Ecto neural progenitor cell (in vitro differentiated cells): ENCODE data around the gene PAQR9.
"Not testable (repeated sequence)": the region's sequence is repeated elsewhere in the genome, so short reads cannot be mapped to it uniquely, and the experiment has no call there.

Experiments used
- DNase-seq: peaks from one replicate; pipeline ENCODE4 v3.0.0-alpha.2; 2018; ENCODE audit warnings: low spot score

The PAQR9 gene, protein sequence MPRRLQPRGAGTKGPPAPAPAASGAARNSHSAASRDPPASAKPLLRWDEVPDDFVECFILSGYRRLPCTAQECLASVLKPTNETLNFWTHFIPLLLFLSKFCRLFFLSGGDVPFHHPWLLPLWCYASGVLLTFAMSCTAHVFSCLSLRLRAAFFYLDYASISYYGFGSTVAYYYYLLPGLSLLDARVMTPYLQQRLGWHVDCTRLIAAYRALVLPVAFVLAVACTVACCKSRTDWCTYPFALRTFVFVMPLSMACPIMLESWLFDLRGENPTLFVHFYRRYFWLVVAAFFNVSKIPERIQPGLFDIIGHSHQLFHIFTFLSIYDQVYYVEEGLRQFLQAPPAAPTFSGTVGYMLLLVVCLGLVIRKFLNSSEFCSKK

DNA sequence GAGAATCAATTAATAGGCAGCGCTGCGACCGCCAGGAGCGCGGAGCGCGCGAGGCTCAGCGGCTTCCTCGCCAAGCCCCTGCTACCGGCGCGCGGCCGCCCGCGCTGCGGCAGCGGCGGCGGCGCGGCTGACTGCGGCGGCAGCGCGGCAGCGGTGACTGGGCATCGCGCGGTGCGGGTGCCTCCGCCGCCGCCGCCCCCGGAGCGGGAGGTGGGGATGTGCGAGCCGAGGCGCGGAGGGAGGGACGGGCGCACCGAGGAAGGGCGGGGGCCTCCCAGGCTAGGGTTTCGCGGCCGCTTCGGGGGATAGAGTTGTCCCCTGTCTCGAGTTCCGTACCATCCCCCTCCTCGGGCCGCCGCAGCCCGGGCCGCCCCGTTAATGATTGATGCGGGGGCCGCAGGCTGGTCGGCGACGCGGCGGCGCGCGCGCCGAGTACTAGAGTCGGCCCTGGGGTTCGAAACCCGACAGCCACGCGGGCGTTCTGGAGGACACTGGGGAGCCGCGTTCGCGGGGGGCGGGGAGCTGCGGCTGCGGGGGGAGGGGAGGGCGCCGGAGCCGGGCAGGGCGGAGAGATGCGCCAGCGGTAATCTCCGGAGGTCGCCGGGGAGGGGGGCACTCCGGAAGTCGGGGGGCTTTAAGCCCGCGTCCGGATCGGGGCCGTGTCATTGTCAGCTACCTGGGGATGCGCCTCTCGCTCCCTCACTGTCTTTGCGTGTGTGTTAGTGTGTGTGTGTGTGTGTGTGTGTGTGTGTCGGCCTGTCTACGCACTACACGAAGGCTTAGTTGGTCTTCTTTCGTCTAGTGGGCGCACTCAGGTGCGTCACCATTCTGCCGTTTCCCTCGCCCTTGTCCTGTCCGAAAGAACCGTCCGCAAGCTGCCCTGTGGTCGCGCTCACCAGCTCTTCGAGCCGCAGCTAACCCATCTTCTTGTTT lies at the start of gene PAQR9:
Gene PAQR9 (minus strand): TSS at position 159 of the 933 bp plus-strand sequence. CDS start 338 bp downstream, outside the sequence.
- peak; percentile 79 for DNase-seq

DNA sequence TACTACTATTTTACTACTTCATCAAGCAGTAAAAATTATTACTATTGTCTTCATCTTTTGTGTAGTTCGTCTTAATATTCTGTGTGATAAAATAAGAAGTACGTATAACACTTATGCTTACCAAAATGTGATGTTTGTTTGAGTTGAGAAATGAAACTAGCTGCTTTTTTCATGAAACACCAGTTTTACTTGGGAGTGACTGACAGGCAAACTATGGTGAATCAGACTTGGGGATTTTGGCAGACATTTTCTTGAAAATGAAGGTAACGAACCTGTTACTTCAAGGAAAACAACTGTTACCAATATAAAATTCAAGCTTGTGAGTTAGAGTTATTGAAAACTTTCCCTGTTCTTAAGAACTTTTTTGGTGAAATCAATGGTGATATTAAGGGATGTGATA lies 48.2 kb upstream of the PAQR9 start:
- no peak for DNase-seq

DNA sequence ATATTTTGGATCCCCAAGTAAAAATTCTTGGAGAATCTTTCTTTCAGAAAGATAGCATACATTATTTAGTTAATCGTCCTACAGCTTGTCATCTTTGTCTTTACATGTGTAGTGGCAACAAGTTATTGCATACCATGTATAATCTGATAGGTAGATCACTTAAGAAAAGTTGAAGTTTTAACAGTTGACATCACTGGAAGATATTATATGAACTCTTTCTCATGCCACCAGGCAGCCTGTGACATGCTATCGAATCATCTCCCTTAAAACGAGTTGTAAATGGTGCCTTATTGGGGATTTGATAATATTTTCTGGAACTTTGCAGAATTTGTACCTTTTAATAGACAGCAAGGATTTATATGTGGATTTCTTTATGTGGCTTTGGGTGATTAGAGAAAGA lies 46.5 kb upstream of the PAQR9 start:
- no peak for DNase-seq

DNA sequence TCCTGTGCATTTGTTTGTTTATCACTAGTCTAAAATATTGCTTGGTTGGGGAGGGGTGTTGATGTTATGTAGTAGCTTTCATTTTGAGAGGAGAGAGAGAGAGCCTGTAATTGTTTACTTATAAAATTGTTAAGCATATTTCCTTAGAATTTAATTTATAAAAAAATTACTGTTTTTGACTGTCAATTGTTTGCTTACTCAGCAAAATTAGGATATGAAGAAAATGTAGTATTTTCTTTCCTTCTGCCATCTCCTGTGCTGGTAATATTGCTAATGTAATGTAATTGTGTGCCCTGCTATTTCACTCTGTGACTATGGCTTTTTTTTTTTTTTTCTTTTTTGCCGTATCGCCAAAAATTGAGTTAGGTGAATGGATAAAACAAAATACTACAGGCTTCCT lies 41.3 kb upstream of the PAQR9 start:
- no peak for DNase-seq

DNA sequence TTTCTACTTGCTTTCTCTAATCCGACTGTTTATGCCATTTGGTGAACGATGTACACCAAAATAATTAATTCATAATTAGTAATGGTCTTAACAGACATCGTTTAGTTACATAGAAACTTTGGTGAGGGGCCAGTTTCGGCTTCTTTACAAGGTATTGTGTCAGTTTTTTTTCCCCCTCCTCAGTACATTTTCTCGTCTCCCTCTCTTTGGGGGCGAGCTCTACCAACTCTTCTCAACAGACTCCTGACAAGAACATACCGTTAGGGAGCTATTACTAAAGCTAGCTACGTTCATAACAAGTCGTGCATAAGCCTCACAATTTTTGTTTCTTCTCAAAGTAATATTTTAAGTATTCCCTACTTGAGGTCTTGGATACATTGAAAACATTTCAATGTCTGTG lies 39.3 kb upstream of the PAQR9 start:
- DNase-seq: no peak

DNA sequence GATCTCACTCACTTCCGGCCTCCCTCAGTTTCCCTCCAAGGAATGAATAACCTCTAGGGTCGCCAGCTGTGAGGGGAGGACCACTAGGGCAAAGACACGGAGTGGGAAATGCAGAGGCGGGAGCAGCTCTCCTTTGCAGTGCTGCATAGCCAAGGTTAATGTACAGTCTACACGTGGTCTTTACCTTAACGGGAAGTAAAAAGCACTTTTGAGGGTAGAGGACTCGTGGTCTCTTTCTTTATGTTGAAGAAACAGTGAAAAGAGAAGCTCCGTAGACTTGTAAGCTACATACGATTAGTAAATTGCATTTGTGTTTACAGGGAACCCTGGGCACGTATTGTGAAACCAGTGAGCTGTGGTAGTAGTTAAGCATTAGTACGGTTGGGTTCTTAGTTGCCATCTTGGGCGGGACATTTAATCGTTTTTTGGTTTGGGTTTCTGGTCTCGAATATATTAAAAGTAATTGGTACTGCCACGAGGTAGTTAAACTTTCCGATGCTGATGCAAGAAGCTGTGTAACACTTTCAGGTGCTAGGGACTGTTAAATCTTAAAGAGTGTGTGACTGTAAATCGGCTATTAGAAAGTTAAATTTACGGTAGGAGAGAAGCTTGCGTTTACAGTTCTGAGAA lies 38.7 kb upstream of the PAQR9 start:
- DNase-seq: no peak

DNA sequence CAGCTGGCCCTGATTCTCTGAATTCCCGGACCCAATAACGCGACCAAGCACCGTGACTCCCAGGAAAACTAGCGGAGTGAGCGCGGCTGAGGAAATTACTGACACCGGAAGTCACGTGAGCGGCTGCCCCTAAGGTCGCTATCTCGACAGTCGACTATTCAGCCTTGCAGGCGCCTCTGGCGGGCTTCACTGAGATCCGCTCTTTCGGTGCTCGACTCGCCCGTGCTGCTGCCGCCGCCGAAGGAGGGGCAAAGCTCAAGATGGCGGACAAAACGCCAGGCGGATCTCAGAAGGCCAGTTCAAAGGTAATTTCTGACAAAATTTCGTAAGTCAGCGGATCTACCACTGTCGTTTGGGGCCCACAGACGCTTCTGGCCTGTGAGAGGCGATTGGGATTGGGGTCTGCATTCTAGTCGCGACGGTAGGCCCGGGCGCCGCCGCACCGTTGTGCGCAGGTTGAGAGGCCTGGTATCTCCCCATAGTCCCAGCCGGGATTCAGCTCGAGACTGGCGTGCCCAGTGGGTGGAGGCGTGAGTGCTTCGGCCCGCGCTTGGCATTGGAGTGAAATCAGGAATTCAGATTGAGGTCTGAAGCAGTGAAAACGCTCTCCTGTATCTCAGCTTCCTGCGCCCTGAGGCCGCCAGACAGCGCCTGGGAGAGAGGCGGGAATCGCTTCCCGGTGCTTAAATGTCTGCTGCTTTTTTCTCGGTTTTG lies 38.1 kb upstream of the PAQR9 start, which contains the start of gene U2SURP:
Gene U2SURP (plus strand): TSS at position 202 of the 714 bp plus-strand sequence. CDS start 59 bp downstream, at position 261.
- DNase-seq: peak; percentile 95

DNA sequence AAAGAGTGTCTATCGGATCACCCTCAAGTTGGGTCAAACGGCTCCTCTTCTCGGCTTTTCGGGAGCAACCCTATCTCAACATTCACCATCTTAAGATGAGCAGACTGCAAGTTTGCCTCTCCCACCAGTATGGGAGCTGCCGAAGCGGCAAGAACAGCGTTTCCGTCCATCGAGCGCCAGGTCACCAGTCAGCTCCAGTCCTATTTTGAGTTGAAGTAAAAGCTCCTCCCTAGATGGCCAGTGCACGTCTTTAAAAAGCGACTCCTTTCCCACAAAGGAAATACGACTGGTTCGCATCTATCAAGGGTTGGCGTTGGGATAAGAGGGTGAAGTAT lies 37.5 kb upstream of the PAQR9 start:
- DNase-seq: no peak

DNA sequence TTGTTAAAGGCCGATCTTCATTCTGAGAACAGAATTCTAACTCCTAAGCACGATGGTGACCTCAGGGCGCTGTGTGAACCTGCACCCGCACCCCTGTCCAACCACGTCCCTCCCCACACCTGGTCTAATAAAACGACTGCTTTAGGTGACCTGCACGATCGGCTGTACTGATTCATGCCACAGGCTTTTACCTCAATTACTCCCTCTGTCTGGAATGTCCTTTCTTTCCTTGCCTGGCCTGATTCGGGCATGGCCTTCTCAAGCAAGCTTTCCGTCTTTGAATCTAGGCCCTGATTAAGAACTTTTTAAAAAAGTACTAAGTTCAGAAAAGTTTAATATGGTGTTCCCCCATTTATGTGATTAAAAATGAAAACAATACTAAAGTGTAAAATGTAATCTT lies 37.1 kb upstream of the PAQR9 start:
- no peak for DNase-seq

DNA sequence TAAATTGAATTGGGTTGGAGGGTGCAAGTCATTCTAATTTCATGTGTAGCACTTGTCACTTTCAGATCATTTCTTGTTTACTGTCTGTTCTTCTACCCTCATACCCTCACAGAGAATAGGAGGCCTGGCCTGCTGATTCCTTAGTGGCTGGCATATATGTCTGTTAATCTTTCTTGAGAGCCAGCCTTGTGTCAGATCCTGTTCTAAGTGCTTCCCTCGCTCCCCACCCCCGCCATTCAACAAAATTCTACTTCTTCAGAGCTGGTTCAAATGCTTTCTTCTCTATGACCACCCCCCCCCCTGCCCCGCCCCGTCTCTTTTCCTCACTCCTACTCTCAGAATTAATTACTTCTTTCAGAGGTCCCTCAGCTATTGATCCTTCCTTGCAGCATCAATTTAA lies 36.4 kb upstream of the PAQR9 start:
- DNase-seq: no peak

DNA sequence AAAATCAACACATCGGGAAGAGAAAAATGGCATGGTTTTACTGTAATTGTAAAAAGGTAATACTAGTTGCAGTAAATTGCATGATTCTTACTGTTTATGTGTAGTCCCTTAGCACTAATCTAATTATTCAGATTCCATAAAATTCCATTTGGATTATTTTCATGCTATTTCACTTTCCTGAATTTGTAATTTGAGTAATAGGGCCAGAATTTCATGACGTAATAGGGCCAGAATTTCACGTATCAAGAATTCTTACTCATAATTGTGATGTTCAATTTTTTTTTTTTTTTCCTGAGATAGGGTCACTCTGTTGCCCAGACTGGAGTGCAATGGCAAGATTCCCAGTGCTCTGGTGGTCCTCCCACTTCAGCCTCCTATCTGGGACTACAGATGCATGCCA lies 35.0 kb upstream of the PAQR9 start:
- DNase-seq: no peak

DNA sequence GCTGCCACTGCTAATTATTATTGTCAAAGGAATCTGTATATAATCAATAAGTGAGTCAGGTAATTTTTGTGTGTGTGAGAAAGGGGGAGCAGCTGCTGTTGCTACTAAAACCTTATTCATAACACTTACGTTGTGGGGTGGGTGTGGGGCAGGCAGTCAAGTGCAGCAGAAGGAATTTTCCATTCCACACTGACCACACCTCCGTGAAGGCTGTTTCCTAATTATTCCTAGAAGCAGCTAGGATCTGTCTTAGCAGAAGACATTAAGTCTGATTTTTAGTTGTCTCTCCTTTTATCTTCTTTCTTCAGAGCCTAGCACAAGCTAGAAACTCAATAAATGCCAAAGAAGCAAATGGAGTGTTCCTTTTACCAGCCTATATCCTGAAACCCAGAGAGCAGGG lies 33.9 kb upstream of the PAQR9 start:
- DNase-seq: no peak

DNA sequence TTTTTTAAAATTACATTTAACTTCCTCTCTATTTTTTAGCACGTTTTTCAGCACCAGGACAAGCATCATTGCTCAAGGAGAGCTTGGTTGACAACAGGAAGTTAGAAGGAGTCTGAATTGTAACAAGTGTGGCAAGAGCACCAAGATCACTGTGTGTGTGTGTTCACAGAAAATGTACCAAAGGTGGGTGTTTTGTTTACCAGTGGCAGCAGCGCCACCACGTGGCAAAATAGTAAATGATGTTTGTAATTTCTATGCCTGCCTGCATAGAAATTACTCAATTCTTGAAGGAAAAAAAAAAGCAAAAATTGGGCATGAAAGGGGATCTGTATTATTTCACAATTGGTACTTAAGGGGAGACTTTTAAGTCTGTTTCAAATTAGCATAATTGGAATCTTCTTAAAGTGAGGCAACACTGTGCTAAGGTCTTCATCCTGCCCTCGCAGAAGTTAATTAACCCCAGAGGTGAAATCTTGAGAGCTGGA lies 30.5 kb upstream of the PAQR9 start:
- peak; percentile 67 for DNase-seq

DNA sequence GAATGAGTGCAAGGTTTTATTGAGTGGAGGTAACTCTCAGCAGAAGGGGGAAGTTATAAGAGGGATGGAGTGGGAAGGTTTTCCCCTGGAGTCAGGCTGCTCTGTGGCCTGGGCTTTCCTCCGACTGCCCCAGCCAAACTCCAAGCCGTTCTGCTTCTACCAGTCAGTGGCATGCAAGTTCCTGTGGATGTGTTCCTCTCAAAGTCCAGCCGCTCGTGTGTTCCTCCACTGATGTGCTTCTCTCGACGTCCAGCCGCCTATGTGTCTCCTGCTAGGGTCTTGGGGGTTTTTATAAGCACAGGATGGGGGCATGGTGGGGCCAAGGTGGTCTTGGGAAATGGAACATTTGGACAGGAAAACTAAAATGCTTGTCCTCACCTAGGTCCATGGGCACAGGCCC lies 28.8 kb upstream of the PAQR9 start:
- DNase-seq: no peak

DNA sequence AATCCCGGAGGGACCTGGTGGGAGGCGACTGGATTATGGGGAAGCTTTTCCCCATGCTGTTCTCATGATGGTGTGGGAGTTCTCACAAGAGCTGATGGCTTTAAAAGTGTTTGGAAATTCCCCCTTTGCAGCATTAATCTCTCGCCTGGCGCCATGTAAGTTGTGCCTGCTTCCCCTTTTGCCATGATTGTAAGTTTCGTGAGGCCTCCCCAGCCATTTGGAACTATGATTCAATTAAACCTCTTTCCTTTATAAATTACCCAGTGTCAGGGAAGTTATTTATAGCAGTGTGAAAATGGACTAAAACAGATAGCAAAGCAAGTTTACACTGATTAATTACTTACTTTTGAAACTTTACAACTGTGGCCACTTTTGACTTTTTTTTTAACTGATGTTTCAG lies 27.2 kb upstream of the PAQR9 start:
- no peak for DNase-seq

DNA sequence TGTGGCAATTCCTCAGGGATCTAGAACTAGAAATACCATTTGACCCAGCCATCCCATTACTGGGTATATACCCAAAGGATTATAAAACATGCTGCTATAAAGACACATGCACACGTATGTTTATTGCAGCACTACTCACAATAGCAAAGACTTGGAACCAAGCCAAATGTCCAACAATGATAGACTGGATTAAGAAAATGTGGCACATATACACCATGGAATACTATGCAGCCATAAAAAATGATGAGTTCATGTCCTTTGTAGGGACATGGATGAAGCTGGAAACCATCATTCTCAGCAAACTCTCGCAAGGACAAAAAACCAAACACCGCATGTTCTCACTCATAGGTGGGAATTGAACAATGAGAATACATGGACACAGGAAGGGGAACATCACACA lies 25.4 kb upstream of the PAQR9 start:
- not testable (repeated sequence) for DNase-seq

DNA sequence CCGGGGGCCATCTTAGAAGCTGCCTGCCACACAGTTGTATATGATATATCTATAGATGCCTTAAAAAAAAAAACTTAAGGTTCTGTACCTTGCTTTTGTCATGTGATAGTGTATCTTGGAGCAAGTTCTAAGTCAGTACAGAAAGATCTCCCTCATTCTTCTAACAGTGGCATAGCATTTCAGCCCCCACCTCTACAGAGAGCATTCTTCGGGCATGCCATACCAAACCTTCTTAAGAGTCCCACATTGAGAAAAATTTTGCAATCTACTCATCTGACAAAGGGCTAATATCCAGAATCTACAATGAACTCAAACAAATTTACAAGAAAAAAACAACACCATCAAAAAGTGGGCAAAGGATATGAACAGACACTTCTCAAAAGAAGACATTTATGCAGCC lies 24.7 kb upstream of the PAQR9 start:
- not testable (repeated sequence) for DNase-seq

DNA sequence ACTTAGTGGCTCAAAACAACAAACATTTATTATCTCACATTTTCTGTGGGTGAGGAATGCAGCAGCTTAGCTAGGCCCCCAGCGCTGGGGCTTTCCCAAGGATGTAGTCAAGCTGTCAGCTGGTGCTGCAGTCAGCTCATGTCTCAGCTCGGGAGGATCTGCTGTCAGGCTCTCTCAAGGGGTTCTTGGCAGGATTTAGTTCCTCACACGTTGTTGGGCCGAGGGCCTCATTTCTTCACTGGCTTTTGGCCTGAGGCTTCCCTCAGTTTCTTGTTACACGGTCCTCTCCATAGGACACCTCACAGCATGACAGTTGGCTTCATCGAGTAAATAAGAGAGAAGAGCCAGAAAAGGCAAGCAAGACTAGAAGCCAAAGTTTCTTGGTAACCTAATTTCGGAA lies 24.2 kb upstream of the PAQR9 start:
- DNase-seq: no peak

DNA sequence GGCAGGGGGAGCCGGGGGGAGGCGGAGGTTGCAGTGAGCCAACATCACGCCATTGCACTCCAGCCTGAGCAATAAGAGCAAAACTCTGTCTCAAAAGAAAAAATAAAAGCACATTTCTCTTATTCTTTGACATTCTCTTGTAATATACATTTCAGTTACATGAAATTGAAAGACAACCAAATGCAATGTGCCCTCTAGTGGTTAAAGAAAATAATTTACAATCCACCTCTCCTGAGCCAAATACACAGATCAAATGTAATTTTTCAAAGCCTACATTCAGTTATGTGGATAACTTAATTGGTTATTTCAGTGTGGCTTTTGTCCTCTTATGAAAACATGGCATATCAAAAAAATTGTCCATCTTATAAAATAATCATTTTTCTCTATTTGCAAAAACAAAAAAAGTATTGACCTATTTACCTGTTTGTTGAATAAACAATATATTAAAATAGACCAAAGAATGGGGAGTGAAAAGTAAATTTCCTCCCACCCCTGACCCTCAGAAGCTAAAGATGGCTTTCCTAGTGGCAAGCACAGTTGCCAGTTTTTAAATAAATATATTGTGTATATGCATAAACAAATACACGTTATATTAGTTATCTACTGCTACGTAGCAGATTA lies 23.7 kb upstream of the PAQR9 start:
- no peak for DNase-seq

DNA sequence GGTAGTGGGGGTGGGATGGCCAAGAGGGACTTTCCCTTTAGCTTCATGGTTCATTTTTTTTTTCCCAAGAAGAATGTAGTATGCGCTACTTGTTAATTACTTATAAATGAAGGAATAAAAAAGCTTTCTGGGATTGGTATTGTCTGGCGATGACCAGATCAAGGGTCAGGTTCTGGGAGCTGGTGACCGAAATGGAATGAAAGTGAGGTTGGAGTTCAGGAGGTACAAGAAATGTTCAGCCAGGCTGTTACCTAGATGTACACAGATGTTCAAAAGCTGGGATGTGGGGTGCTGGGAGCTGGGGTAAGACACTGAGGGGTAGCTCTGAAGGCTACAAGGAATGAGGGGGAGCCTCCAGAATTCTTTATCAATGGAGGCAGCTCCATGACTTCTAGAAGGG lies 20.8 kb upstream of the PAQR9 start:
- DNase-seq: peak; percentile 26

DNA sequence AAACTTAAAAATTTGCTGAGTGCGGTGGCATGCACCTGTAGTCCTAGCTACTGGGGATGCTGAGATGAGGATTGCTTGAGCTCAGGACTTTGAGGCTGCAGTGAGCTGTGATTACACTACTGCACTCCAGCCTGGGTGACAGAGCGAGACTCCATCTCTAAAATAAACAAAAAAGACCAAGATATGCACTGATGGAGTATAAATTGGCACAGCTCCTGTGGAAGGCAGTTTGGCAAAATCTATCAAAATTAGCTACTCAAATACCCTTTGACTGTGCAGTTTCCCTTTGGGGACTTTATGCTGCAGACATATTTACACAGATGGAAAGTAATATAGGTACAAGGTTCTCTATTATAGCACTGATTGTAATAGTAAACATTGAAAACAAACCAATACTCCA lies 19.8 kb upstream of the PAQR9 start:
- no peak for DNase-seq
